ENCODE results near the gene TEKT5. TPM values are rescaled to one million over a fixed set of nuclear protein-coding genes. Genes with fewer than 3 reads are reported as not detected.

The TEKT5 gene
- total and polyA plus RNA-seq, 2 donors (not counting 1 experiment from before 2014, with no cell fraction given), result 0.06 TPM; not detected in 1

- Histone ChIP-seq H3K79me2 (ENCODE audit: control insufficient read depth, insufficient read depth, low read length) (no peaks in the 10 kb centered on the region), H3K4me1 (ENCODE audit: control insufficient read depth, extremely low read depth, insufficient read depth, low read length) (no peaks in the 10 kb centered on the region), H3K9ac (ENCODE audit: insufficient read depth, low read length) (no peak overlapping the region), H4K20me1 (ENCODE audit: control insufficient read depth, extremely low read depth, insufficient read depth, low read length) (no peaks in the 10 kb centered on the region), H3K36me3 (ENCODE audit: control insufficient read depth, insufficient read depth, low read length) (no peaks in the 10 kb centered on the region), H3K9me3 (ENCODE audit: control insufficient read depth, insufficient read depth, low read depth, low read length) (no peaks in the 10 kb centered on the region), H3K4me2 (ENCODE audit: extremely low read depth, insufficient read depth, low read length) (no peak overlapping the region), H3K27ac (ENCODE audit: insufficient read depth, low read length) (no peak overlapping the region), H3K4me3 (replicated peaks in 1 of 4; ENCODE audit: control extremely low read depth in 1 of 4, insufficient read depth in 1 of 4, low read depth in 3 of 4, low read length in 4 of 4) (no peak overlapping the region), H3K27me3 (ENCODE audit: control insufficient read depth, insufficient read depth, low read length) (no peaks in the 10 kb centered on the region), H2AFZ (ENCODE audit: low read length) (no peak overlapping the region)
- no peak for TF ChIP-seq EZH2 (IDR thresholded peaks at IDR 0.05; ENCODE audit: low read length, missing control alignments)
- no peak for TF ChIP-seq CTCF (conservative IDR thresholded peaks at IDR 0.05 in 1 of 2, IDR thresholded peaks at IDR 0.05 in 1 of 2; ENCODE audit: low read depth in 1 of 2, low read length in 2 of 2)
- DNase-seq (ENCODE audit: low read depth in 2 of 2), result no peak
Measured at GRCh38 chr16:10646228-10646580, 48.5 kb downstream of the TEKT5 start.

GRCh38 chr16:10644092-10644491 is 50.6 kb downstream of the TEKT5 start:
- no peaks in the 10 kb centered on the region for H3K27me3 ChIP-seq (ENCODE audit: control insufficient read depth, insufficient read depth, low read length)
- no peak overlapping the region for H3K9ac ChIP-seq (ENCODE audit: insufficient read depth, low read length)
- no peak overlapping the region for H3K4me2 ChIP-seq (ENCODE audit: extremely low read depth, insufficient read depth, low read length)
- no peaks in the 10 kb centered on the region for H3K79me2 ChIP-seq (ENCODE audit: control insufficient read depth, insufficient read depth, low read length)
- no peak for DNase-seq (ENCODE audit: low read depth in 2 of 2)
- H3K9me3 ChIP-seq (ENCODE audit: control insufficient read depth, insufficient read depth, low read depth, low read length), result no peaks in the 10 kb centered on the region
- no peak for TF ChIP-seq CTCF (conservative IDR thresholded peaks at IDR 0.05 in 1 of 2, IDR thresholded peaks at IDR 0.05 in 1 of 2; ENCODE audit: low read depth in 1 of 2, low read length in 2 of 2)
- TF ChIP-seq EZH2 (IDR thresholded peaks at IDR 0.05; ENCODE audit: low read length, missing control alignments), result no peak
- H2AFZ ChIP-seq (ENCODE audit: low read length), result no peak overlapping the region
- H3K4me3 ChIP-seq (replicated peaks in 1 of 4; ENCODE audit: control extremely low read depth in 1 of 4, insufficient read depth in 1 of 4, low read depth in 3 of 4, low read length in 4 of 4), result no peak overlapping the region
- no peaks in the 10 kb centered on the region for H3K4me1 ChIP-seq (ENCODE audit: control insufficient read depth, extremely low read depth, insufficient read depth, low read length)
- H3K27ac ChIP-seq (ENCODE audit: insufficient read depth, low read length), result no peak overlapping the region
- H3K36me3 ChIP-seq (ENCODE audit: control insufficient read depth, insufficient read depth, low read length), result no peaks in the 10 kb centered on the region
- H4K20me1 ChIP-seq (ENCODE audit: control insufficient read depth, extremely low read depth, insufficient read depth, low read length), result no peaks in the 10 kb centered on the region

GRCh38 chr16:10642964-10643363 is 51.8 kb downstream of the TEKT5 start:
- DNase-seq (ENCODE audit: low read depth in 2 of 2), result no peak
- no peaks in the 10 kb centered on the region for H3K4me1 ChIP-seq (ENCODE audit: control insufficient read depth, extremely low read depth, insufficient read depth, low read length)

More at GRCh38 chr16:10642964-10643363, 51.8 kb downstream of the TEKT5 start:
- Histone ChIP-seq H2AFZ (ENCODE audit: low read length) (no peak overlapping the region), H3K9me3 (ENCODE audit: control insufficient read depth, insufficient read depth, low read depth, low read length) (no peaks in the 10 kb centered on the region), H3K27ac (ENCODE audit: insufficient read depth, low read length) (no peak overlapping the region), H3K36me3 (ENCODE audit: control insufficient read depth, insufficient read depth, low read length) (no peaks in the 10 kb centered on the region), H4K20me1 (ENCODE audit: control insufficient read depth, extremely low read depth, insufficient read depth, low read length) (no peaks in the 10 kb centered on the region), H3K4me3 (replicated peaks in 1 of 4; ENCODE audit: control extremely low read depth in 1 of 4, insufficient read depth in 1 of 4, low read depth in 3 of 4, low read length in 4 of 4) (no peak overlapping the region), H3K79me2 (ENCODE audit: control insufficient read depth, insufficient read depth, low read length) (no peaks in the 10 kb centered on the region), H3K4me2 (ENCODE audit: extremely low read depth, insufficient read depth, low read length) (no peak overlapping the region), H3K27me3 (ENCODE audit: control insufficient read depth, insufficient read depth, low read length) (no peaks in the 10 kb centered on the region), H3K9ac (ENCODE audit: insufficient read depth, low read length) (no peak overlapping the region)
- TF ChIP-seq CTCF (conservative IDR thresholded peaks at IDR 0.05 in 1 of 2, IDR thresholded peaks at IDR 0.05 in 1 of 2; ENCODE audit: low read depth in 1 of 2, low read length in 2 of 2), result no peak
- no peak for TF ChIP-seq EZH2 (IDR thresholded peaks at IDR 0.05; ENCODE audit: low read length, missing control alignments)

Data from fibroblast of lung (primary cell).